SIG-M5 treated with dmso at 0.1 percent for 504 hours (cell line): ENCODE results near the gene TSEN2.
"Not testable (repeated sequence)": the region's sequence is repeated elsewhere in the genome, so short reads cannot be mapped to it uniquely, and the experiment has no call there.

Source experiments
- DNase-seq: peaks from one replicate; lab custom pipeline; 2025; ENCODE audit not compliant: unreplicated experiment; lab: John Stamatoyannopoulos, UW

The TSEN2 gene

DNA sequence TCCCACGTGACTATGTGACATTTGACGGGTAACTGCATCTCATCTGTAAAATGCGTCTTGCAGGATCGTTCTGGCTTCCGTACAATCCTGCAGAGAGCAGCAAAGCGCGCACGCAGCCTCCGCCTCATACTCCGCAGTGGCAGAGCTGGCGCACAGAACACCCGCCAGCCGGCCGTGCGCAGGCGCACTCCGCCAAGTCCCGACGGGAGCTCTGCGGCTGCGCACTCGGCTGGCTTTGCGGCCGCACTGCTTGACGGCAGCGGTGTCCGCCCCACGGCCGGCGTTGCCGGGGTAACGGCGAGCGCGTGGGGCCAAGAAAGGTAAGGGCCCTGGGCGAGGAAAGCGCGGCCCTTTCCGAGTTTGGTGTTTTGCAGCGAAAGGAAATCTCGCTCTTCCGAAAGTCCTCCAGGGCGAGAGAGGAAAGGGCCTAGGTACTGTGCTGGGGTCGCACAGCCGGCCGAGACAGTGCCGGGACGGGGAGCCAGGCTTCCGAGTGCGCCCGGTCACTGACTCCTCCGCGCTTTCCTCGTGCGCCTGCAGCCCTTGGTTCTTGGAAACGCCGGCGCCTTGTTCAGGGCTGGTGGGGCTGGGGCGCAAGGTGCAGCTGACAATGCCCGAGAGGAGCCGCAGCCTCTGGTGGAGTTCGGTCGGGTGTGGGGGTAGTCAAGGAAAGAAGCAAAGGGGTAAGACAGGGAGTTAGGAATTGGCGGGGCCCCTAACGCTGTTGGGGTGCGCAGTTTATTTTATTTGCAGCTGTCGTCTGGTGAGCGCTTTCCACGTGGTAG, at the start of gene TSEN2:
Gene TSEN2, plus strand, starts transcription at position 283 of the 785 bp plus-strand sequence. CDS start 5,321 bp downstream, outside the sequence.
- peak; percentile 92 for DNase-seq

GRCh38 chr3:12436514-12437220, 47.6 kb upstream of the TSEN2 start:
- DNase-seq, result no peak

DNA sequence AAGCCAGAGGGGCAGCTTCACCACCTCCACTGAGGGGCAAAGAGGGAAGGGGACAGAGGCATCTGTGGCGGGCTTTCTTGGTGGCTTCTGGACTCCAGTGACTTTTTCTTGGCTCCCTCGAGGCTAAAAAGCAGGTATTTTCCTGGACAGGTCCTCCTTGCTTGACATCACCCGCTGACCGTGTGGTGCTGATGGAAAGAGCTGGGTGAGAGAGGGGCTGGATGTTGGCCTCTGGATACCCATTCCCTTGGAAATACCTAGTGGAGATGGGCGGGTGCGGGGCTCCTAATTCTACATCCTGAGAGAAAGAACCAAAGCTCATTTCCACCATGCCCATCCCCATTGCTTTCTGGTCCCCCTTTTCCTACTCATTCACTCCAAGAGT, 47.1 kb upstream of the TSEN2 start:
- DNase-seq, result no peak

DNA sequence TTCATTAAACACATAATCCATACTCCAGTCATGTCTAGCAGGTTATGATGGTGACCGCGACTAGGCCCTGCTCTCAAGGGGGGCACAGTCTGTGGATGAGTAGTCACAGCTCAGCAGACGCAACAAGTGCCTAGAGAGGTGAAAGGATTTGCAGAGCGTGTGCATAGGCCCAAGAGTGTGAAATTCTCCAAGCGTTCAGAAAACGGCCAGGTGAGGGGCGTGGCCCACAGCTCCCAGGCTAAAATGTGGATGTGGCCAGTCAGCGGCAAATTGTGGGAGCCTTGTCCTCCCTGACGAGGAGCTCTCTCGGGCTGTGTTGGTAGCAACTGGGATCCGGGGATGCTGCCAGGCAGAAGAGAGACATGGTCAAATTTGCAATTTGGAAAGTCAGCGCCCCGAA, 46.4 kb upstream of the TSEN2 start:
- no peak for DNase-seq

GRCh38 chr3:12438318-12438717, 46.0 kb upstream of the TSEN2 start:
- no peak for DNase-seq

GRCh38 chr3:12439161-12439940, 44.9 kb upstream of the TSEN2 start:
- no peak for DNase-seq

- no peak for DNase-seq
These were observed 43.2 kb upstream of the TSEN2 start for GRCh38 chr3:12440927-12441714.

GRCh38 chr3:12442654-12443501, 41.4 kb upstream of the TSEN2 start:
- DNase-seq, result no peak

GRCh38 chr3:12443781-12444522, 40.3 kb upstream of the TSEN2 start:
- DNase-seq, result no peak

GRCh38 chr3:12444582-12445471, 39.5 kb upstream of the TSEN2 start:
- peak; percentile 61 for DNase-seq

- DNase-seq, result no peak
These were observed 38.6 kb upstream of the TSEN2 start for GRCh38 chr3:12445523-12446240.

DNA sequence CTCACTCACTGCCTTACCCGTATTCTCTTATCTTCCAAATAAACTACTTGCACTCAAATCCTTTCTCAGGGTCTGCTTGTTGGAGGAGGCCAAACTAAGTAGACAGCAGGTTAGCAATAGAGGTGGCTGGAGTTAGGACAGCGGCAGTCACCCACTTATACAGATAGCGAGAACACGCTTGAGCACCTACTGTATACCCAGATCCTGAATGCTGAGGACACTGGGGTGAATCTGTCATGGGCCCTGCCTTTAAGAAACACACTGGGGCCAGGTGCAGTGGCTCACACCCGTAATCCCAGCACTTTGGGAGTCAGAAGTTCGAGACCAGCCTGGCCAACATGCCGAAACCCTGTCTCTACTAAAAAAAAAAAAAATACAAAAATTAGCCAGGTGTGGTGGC, 38.0 kb upstream of the TSEN2 start:
- DNase-seq, result no peak

DNA sequence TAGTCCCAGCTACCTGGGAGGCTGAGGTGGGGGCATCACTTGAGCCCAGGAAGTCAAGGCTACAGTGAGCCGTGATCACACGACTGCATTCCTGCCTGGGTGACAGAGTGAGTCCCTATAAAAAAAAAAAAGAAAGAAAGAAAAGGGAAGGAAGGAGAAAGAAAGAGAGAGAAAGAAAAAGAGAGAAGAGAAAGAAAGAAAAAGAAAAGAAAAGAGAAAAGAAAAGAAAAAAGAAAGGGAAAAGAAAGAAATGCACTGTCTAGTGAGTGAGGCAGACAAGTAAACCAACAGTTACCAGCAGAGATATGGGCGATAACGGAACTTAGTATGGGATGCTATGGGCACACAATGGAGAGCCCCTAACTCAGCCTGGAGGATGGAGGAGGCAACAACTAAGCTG, 37.2 kb upstream of the TSEN2 start:
- no peak for DNase-seq

DNA sequence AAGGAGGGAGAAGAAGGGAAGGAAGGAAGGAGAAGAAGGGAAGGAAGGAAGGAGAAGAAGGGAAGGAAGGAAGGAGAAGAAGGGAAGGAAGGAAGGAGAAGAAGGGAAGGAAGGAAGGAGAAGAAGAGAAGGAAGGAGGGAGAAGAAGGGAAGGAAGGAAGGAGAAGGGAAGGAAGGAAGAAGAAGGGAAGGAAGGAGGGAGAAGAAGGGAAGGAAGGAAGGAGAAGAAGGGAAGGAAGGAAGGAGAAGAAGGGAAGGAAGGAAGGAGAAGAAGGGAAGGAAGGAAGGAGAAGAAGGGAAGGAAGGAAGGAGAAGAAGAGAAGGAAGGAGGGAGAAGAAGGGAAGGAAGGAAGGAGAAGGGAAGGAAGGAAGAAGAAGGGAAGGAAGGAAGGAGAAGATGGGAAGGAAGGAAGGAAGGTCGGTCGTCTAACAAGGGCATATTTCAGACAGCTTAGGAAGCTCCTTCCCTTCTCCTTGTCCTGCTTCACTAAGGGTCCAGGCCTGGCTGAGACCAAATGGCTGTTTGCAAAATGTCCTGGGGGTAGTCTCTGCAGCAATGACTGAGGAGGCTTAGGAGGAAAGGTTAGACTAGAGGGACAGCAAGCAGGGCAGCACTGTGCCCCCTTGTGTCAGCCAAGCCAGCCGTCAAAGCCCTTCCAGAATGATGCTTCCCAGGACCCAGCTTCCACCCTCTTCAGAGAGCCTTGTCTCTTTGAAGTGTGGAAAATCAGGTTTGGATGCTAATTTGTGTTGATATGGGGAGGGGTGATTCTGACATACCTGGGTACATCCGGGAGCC, 35.7 kb upstream of the TSEN2 start:
- not testable (repeated sequence) for DNase-seq

- DNase-seq, result no peak
These were observed 34.2 kb upstream of the TSEN2 start for GRCh38 chr3:12449889-12450682.

- no peak for DNase-seq
These were observed 32.8 kb upstream of the TSEN2 start for GRCh38 chr3:12451481-12451880.
